ENCODE data around the gene DISP1.
"Not testable (repeated sequence)": the region's sequence is repeated elsewhere in the genome, so short reads cannot be mapped to it uniquely, and the experiment has no call there.

The DISP1 gene

DNA sequence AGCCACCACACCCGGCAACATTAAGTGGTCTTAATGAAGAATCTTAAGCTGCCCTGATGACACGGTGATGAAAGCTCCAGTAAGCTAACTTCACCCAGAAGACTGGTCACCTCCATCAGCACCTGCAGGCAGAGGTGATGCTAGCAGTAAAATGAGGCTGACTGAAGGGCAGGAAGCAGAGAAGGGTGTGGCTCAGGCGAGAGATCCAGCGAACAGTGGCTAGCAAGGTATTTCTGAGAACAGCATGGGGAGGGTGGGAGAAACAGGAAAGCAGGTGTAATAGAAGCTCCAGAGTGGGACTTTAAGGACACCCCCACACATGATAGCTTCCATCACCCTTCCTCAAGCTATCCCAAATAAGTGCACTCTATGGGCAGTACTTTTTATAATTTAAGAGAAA, 15.9 kb upstream of the DISP1 start:
- DNase-seq, result no peak

DNA sequence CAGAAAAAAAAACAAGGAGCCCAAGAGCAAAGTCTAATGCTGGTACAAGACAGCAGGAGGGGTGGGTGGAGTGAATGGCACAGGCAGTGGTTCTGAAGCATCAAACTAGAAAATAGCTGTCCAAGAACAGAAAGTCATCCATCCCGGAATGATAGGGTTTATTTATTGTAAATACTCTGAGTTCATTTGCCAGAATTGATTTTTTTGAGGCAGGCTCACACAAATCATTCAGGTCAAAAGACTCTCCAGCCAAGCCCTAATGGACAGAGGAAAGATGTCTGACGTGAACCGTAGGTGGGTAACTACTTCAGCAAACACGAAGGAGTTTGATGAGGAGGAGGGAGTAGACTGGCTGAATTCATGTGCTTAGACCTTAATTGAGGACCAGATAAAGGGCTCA, 13.8 kb upstream of the DISP1 start:
- no peak for DNase-seq

DNA sequence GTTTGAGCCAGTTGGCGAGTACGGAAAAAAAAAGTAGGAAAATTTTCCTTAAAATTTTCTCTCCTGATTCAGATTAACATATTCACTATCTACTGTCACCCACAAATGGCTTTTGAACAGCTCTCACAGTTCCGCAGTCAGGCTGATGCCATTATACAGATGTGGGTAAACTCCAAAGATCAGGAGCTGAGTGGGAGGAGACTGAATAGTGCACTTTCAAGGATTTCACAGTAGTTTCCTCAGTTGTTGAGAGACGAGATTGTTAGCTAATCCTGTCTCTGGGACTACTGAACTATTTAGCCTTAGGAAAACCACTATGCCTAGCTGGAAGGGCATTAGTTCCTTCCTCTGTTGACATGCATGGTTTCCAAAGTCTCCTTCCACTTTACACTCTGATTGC, 3.2 kb upstream of the DISP1 start:
- DNase-seq, result no peak

DNA sequence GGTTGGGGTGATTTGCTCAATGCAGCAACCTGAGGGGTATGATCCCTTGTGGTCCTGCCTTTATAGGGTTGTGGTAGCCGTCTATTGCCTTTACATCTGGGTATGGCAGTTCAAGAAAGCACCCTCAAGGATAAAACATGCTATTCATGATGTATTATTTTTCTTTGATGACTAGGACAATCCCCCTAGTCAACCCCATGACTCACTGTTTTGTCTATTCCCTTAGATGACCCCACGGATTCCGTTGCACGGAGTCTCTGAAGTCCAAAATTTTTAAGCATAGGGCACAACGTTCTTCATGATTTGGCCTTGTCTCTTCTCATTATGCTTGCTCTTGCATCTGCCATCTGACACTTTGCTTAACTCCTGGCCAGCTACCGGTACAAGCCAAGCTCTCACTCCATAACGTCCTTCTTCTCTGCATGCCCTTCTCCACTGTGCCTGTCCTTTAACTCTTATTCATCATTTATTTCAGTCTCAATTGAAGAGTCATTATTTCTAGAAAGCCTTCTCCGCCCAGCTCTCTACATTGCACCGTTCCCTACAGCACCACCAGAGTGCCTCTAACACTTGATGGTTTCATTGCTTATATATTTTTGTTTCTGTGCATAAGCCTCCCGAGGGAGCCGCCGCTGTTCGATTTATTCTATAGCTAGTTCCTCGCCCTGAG, 838 bp upstream of the DISP1 start:
- DNase-seq, result no peak

DNA sequence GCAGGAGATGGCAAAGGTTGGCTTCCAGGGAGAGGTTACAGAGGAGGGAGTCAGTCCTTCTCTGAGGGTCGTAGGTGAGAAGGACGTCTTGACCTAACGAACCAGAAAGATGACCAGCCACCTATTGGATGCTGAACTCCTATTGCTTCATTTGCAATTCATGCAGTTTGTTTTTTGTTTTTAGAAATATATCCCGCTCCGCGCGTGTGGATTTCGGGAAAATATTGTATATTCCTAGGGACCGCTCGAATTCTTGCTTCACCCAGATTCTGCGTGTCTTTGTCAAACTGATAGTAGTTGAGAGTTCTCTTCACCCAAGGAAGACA, 564 bp downstream of the DISP1 start:
- no peak for DNase-seq

DNA sequence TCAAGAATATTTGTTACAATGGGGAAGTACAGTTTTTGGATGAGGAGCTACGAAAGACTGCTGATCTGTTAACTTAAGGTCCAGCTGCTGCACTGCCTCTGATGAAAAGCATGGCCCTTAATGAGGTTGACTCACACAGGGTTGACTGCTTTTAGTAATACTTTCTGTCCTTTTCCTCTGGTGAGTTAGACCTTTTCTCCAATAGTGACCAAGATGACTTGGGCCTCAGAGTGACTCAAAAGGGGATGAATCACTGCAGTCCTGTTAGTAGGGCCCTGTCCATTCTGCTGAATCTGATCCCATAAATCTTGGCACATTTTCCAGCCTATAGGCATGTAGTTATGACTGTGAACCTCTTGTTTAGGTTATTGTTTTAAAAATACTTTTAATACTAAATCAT, 2.7 kb downstream of the DISP1 start:
- no peak for DNase-seq

DNA sequence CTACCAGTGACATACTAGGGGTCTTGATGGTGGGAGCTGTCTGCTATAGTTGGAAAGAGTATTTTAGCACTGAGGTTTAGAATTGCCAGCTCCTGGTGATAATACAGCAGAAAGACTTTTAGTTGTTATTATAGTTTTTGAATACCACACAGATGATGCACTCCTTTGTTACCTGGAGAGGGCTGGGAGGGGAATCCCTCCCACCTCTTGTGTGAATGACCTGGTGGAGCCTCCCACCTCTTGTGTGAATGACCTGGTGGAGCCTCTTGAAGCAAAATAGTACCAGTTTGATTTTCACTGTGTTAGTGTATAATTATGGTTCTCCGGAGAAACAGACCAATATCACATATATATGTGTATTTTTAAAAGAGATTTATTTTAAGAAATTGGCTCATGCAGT, 3.3 kb downstream of the DISP1 start:
- no peak for DNase-seq

DNA sequence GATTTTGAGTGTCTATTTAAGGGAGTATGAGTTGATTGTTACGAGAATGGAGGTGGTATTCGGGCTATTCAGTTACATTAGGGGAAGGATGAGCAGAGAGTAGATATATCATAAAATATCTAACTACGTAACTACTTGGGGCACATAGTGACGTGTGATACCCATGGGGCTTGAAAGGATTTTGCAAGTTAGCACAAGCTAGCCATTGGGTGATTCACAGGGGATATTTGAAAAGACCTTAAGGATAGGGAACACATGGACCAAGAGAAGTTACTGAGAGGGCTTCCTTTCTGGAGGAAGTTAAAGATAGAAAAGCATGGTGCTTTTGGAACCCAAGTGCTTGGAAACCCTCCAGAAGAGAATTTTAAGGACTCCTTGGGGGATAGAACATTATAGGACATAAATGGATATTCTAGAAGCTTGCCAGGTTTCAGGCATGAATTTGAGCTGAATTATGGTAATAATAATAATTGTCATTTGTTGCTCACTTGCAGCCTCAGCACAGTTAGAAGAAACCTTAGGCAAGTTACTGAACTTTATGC, 5.4 kb downstream of the DISP1 start:
- DNase-seq, result peak; percentile 55

DNA sequence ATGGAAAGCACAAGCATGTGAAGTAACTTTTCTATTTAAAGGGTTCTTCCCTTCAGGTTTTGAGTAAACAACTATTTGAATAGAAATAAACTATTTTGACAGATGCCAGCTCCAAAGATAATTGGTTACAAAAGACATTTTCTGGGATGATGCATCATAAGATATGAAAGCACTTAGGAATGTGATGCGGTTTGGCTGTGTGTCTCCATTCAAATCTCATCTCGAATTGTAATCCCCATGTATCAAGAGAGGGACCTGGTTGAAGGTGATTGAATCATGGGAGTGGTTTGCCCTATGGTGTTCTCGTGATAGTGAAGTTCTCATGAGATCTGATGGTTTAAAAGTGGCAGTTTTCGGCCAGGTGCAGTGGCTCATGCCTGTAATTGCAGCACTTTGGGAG, 6.4 kb downstream of the DISP1 start:
- no peak for DNase-seq

DNA sequence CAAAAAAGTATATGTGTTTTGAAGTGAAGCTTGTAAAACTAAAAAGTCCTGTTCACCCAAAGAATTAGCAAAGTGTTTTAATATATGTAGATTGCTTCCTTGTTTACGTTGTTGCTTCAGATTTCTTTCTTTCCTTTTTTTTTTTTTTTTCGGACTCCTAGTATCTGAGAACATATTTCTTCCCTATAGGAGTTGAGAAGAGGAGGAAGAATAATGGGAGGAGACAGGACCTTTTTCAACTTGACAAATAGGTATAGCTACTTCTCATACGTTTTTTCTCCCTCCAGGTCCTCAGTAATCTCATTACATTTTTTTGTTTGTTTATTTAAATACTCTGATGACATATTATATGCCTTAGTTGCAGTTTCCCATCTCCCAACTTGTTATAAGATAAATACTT, 8.9 kb downstream of the DISP1 start:
- DNase-seq, result no peak

DNA sequence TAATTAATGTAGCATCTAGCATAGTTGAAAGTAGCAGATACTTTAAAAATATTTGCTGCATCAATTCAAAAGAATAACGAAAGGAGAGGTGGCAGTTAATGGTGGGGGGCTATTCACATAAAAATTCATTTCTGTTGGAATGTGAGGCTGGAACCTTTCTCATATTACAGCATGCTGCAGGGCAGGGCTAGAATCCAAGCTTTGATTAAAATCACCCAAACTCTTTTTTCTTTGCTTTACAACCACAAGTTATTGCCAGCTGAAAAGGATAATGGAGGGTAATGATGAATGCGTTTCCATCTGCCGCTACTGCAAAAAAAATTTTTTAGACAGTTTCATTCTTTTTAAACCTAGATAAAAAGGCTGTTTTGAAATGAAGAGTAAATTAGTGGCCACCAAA, 9.8 kb downstream of the DISP1 start:
- no peak for DNase-seq

DNA sequence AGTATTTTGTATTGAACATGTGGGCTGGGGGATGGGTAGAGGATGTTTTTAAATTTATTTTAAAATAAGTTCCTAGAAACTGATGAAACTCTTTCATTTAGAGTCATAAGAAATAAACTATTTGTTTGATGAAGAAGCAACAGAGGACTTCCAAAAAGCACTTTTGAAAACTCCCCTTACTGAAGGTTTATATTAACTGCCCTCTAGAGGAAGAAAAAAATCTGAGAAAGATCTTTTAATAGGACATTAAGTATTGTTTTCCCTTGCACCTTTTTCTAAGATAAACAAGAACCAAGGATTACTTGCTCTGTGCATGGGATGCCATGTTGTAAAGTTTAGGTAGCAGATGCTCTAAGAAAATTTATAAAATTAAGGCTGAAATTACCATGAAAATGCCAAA, 14.1 kb downstream of the DISP1 start:
- no peak for DNase-seq

DNA sequence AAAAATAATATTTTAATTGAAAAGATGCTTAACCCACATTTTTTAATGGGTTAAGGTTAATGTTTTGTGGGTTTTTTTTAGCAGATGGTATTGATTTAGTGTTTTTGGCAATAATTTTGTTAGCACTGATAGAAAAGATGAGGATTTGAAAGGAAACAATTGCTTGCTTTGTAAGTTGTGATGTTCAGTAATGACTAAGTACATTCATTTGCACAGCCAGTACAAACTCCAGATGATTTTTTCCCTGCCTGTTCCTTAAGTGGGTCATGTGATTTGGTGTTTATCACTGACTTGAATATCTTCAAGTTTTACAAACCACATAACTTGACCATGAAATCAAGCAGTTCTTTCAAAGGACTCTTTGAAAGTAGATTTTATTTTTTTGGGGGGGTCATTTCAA, 15.0 kb downstream of the DISP1 start:
- DNase-seq, result no peak

DNA sequence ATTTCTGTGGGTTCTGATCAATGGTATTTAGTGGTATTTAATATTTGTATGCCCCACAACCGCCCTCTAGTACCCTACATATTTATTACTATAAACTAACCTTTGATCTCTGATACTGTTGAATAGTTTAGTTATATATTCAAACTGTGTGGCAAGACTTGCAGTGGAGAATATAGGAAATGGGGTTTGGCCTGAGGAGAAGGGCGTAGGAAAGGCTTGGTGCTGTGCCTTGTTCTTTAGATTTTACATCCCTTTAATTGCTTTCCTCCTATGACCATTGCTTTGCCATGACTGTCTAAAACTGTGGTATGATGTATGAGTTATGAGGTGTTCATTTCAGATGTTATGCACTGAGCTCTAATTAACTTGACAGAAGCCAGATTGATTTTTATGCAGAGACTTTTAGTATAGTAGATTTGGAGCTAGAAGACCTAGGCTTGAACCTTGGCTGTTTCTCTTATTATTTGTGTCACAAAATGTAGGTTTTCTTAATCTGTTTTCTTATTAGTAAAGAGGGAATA, 18.6 kb downstream of the DISP1 start:
- DNase-seq, result no peak

DNA sequence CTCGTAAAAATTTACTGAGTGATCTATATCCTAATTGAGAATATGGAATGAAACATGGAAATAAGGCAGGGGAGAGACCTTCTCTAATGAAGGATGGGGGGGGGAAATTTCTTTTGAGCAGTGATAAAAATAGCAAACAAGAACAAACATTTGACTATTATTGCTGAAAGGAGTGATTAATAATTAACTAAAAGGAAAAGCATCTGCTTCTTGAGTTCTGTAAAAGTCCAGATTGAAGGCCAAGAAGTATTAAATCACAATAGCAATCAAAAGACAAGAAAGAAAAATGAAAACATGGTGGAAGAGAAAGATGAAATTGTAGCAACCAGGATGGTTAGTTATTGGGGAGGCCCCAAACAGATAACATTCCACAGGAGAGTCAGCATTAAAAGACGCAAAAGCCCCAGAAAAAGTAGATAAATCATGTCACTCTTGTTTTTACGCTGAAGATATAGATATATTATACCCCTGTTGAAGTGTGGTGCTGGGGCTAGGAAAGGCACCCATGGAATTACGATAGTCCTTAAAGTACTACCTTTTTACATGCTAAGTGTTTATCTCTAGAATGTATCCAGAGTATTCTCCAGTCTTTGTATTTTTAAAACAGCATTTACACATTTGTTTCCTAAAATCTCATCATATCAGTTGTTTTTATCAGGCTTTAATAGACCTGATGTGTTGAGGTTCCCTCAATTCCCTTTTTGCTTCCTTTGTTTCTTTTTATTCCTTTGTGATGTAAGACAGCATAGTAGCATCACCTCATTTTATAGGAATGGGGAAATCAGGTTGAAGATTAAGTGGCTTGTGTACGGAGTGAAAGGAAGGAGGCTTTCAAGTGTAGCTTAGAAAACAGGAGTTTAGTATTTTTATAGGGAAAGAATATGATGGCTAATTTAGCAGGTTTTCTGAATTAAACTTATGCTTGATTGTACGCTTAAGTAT, 28.9 kb downstream of the DISP1 start:
- no peak for DNase-seq

DNA sequence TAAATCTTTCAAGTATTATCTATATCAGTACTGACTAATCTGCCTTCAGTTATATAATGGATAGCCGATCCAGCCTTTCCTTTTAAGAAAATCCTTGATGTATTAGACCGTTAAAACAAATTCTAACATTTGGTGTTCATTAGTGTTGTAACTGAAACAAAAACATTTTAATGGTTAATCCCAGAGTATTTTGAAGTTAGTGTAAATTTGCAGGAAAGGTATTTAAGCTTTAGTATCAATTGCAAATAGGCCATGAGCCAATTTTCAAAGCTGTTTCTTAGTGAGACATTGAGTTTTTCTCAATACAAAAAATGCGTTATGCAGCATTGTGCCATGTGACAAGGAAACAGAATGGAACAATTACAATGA, 29.6 kb downstream of the DISP1 start:
- no peak for DNase-seq

DNA sequence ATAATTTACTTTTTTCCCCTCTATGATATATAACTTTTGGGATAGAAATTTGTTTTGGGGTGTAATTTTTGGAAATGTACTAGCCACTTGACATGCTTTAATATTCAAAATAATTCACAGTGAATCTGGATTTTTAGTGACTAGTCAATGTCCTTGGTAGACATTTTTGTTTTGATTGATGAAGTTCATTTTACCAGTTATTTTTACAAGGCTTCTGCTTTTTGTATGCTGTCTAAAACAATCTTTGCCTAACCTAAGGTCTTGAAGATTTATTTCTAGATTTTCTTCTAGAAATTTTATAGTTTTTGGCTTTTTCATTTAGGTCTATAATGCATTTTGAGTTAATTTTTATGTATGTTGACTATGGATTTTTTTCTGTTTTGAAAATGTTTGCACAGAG, 30.9 kb downstream of the DISP1 start:
- no peak for DNase-seq

DNA sequence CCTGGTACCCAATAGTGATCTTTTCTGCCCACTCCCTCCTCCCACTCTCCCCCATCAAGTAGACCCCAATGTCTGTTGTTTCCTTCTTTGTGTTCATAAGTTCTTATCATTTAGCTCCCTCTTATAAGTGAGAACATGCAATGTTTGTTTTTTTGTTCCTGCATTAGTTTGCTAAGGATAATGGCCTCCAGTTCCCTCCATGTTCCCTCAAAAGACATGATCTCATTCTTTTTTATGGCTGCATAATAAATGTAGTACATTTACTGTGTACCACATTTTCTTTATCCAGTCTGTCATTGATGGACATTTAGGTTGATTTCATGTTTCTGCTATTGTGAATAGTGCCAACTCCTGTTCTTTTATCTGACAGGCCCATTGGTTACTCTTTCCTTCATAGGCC, 35.7 kb downstream of the DISP1 start:
- DNase-seq, result not testable (repeated sequence)

DNA sequence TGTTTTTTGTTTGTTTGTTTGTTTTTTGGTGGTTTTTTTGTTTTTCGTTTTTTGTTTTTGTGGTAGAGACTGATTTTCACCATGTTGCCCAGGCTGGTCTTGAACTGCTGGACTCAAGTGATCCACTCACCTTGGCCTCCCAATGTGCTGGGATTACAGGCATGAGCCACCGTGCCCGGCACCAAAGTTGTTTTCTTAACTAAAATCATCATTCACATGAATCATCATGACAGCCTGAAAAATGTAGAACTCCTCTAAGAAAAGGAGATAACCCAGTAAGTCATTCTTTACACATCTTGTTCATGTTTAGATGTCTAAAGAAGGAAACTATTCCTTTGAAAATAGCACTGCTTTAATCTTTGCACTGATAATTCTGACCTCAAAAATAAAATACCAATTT, 37.5 kb downstream of the DISP1 start:
- no peak for DNase-seq

DNA sequence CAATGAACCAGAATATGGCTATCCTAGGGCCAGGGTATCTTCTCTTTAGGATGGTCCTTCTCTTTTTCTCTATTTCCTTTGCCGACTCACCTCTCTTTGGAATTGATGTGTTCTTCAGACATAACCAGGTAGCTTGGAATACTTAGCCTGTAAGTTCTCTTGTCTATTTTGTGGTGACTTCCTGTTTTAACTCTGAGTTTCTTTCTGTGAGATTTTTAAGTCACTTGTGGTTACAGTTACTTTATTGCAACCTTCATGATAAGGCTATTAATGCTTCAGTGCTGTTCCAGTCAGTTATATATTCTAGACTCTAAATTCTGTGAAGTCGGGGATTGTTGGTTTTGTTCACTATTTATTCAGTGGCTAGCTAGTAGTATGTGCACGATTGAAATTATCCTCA, 46.2 kb downstream of the DISP1 start:
- no peak for DNase-seq
